ENCODE data around the gene PLEKHN1. TPM values are rescaled to one million over a fixed set of nuclear protein-coding genes. Genes with fewer than 3 reads are reported as not detected.
A peak's percentile ranks its signal among the peaks of the same experiment; 100 is the strongest.
"Not testable (repeated sequence)": the region's sequence is repeated elsewhere in the genome, so short reads cannot be mapped to it uniquely, and the experiment has no call there.

Gene PLEKHN1
- total and polyA plus RNA-seq, 2 experiments from 2014 or later = 0.60 to 2.4 TPM

- H3K36me3 ChIP-seq (replicated peaks; ENCODE audit: insufficient read depth, low read depth) = no peaks in the 10 kb centered on the region
- peaks cover 3% of the 10 kb centered on the region for H3K4me1 ChIP-seq (ENCODE audit: insufficient read depth)
- DNase-seq (ENCODE audit: low spot score) = no peak
- no peak overlapping the region for H2AFZ ChIP-seq
- no peaks in the 10 kb centered on the region for H4K20me1 ChIP-seq (ENCODE audit: insufficient read depth, poor library complexity, severe bottlenecking)
- TF ChIP-seq, protein P1, sequence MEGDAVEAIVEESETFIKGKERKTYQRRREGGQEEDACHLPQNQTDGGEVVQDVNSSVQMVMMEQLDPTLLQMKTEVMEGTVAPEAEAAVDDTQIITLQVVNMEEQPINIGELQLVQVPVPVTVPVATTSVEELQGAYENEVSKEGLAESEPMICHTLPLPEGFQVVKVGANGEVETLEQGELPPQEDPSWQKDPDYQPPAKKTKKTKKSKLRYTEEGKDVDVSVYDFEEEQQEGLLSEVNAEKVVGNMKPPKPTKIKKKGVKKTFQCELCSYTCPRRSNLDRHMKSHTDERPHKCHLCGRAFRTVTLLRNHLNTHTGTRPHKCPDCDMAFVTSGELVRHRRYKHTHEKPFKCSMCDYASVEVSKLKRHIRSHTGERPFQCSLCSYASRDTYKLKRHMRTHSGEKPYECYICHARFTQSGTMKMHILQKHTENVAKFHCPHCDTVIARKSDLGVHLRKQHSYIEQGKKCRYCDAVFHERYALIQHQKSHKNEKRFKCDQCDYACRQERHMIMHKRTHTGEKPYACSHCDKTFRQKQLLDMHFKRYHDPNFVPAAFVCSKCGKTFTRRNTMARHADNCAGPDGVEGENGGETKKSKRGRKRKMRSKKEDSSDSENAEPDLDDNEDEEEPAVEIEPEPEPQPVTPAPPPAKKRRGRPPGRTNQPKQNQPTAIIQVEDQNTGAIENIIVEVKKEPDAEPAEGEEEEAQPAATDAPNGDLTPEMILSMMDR (IDR thresholded peaks at IDR 0.05; ENCODE audit: poor library complexity) = no peak
- TF ChIP-seq EZH2phosphoT487 (IDR thresholded peaks at IDR 0.05; ENCODE audit: low read depth, severe bottlenecking, unreplicated experiment) (no peak), EZH2 (IDR thresholded peaks at IDR 0.05; ENCODE audit: borderline replicate concordance) (no peak)
- no peak overlapping the region for H3K27ac ChIP-seq
- H3K4me2 ChIP-seq = no peak overlapping the region
- H3K27me3 ChIP-seq = peaks cover 4% of the 10 kb centered on the region
- no peaks in the 10 kb centered on the region for H3K79me2 ChIP-seq
- no peaks in the 10 kb centered on the region for H3K9me3 ChIP-seq (ENCODE audit: low read depth)
- WGBS (ENCODE audit: low lambda C conversion rate, missing lambda C conversion rate) = 89% methylated on average over 17 of the region's 17 CpGs
- H3K9me2 ChIP-seq (replicated peaks; ENCODE audit: insufficient read depth) = no peaks in the 10 kb centered on the region
- H3K4me3 ChIP-seq = no peak overlapping the region
Observed at GRCh38 chr1:974687-975328, 8.5 kb downstream of the PLEKHN1 start.

GRCh38 chr1:975365-975764, 9.1 kb downstream of the PLEKHN1 start:
- Histone ChIP-seq H3K9me2 (replicated peaks; ENCODE audit: insufficient read depth) (no peaks in the 10 kb centered on the region), H3K9me3 (ENCODE audit: low read depth) (no peaks in the 10 kb centered on the region), H2AFZ (no peak overlapping the region), H3K79me2 (no peaks in the 10 kb centered on the region), H3K27me3 (peaks cover 4% of the 10 kb centered on the region), H3K4me1 (ENCODE audit: insufficient read depth) (peaks cover 3% of the 10 kb centered on the region), H3K4me2 (peak overlapping the region; percentile 91), H4K20me1 (ENCODE audit: insufficient read depth, poor library complexity, severe bottlenecking) (no peaks in the 10 kb centered on the region), H3K27ac (no peak overlapping the region), H3K36me3 (replicated peaks; ENCODE audit: insufficient read depth, low read depth) (no peaks in the 10 kb centered on the region), H3K4me3 (no peak overlapping the region)
- DNase-seq (ENCODE audit: low spot score) = no peak
- TF ChIP-seq EZH2 (IDR thresholded peaks at IDR 0.05; ENCODE audit: borderline replicate concordance) (no peak), EZH2phosphoT487 (IDR thresholded peaks at IDR 0.05; ENCODE audit: low read depth, severe bottlenecking, unreplicated experiment) (no peak)
- TF ChIP-seq, protein P1 (IDR thresholded peaks at IDR 0.05; ENCODE audit: poor library complexity) = no peak
- WGBS (ENCODE audit: low lambda C conversion rate, missing lambda C conversion rate) = 80% methylated on average over 9 of the region's 9 CpGs

- H2AFZ ChIP-seq = peak overlapping the region; percentile 74
- no peaks in the 10 kb centered on the region for H3K9me2 ChIP-seq (replicated peaks; ENCODE audit: insufficient read depth)
- peak overlapping the region; percentile 49 for H3K27ac ChIP-seq
- DNase-seq (ENCODE audit: low spot score) = peak; percentile 90
- no peak overlapping the region for H3K4me3 ChIP-seq
- no peak for TF ChIP-seq EZH2phosphoT487 (IDR thresholded peaks at IDR 0.05; ENCODE audit: low read depth, severe bottlenecking, unreplicated experiment)
- TF ChIP-seq, protein P1 (IDR thresholded peaks at IDR 0.05; ENCODE audit: poor library complexity) = peak; percentile 69
- H4K20me1 ChIP-seq (ENCODE audit: insufficient read depth, poor library complexity, severe bottlenecking) = no peaks in the 10 kb centered on the region
- no peaks in the 10 kb centered on the region for H3K27me3 ChIP-seq
- H3K79me2 ChIP-seq = no peaks in the 10 kb centered on the region
- peak overlapping the region; percentile 91 for H3K4me2 ChIP-seq
- H3K4me1 ChIP-seq (ENCODE audit: insufficient read depth) = peaks cover 3% of the 10 kb centered on the region
- 6% methylated on average over 31 of the region's 40 CpGs for WGBS (ENCODE audit: low lambda C conversion rate, missing lambda C conversion rate)
- no peaks in the 10 kb centered on the region for H3K9me3 ChIP-seq (ENCODE audit: low read depth)
- H3K36me3 ChIP-seq (replicated peaks; ENCODE audit: insufficient read depth, low read depth) = no peaks in the 10 kb centered on the region
Observed at GRCh38 chr1:975896-976683, 9.8 kb downstream of the PLEKHN1 start.

DNA sequence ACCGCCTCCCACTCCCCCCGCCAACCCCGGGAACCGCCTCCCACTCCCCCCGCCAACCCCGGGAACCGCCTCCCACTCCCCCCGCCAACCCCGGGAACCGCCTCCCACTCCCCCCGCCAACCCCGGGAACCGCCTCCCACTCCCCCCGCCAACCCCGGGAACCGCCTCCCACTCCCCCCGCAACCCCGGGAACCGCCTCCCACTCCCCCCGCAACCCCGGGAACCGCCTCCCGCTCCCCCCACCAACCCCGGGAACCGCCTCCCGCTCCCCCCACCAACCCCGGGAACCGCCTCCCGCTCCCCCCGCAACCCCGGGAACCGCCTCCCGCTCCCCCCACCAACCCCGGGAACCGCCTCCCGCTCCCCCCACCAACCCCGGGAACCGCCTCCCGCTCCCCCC, 10.5 kb downstream of the PLEKHN1 start:
- H2AFZ ChIP-seq; H3K4me2 ChIP-seq; H3K27ac ChIP-seq; H4K20me1 ChIP-seq (ENCODE audit: insufficient read depth, poor library complexity, severe bottlenecking); H3K4me3 ChIP-seq; H3K27me3 ChIP-seq; H3K9me2 ChIP-seq (replicated peaks; ENCODE audit: insufficient read depth); H3K36me3 ChIP-seq (replicated peaks; ENCODE audit: insufficient read depth, low read depth); DNase-seq (ENCODE audit: low spot score); H3K4me1 ChIP-seq (ENCODE audit: insufficient read depth); H3K79me2 ChIP-seq; H3K9me3 ChIP-seq (ENCODE audit: low read depth): not testable (repeated sequence)
- no CpG with 5 or more reads among the region's 39 CpGs for WGBS (ENCODE audit: low lambda C conversion rate, missing lambda C conversion rate)

Data from hepatocyte (in vitro differentiated cells).